Ectodermal cell (in vitro differentiated cells): ENCODE results near the gene ATG4B.

Experiments
- H3K27ac ChIP-seq: 2 replicates; pipeline ENCODE4 v1.7.0; 2013; ENCODE audit warnings: mild to moderate bottlenecking, low read depth, low read length; ENCODE audit not compliant: insufficient read depth, poor library complexity, severe bottlenecking
- H3K27me3 ChIP-seq: 2 replicates; pipeline ENCODE4 v1.7.0; 2013; ENCODE audit warnings: mild to moderate bottlenecking, low read length; ENCODE audit not compliant: insufficient read depth, control insufficient read depth, poor library complexity, severe bottlenecking
- H3K36me3 ChIP-seq: one replicate; pipeline ENCODE4 v1.7.0; 2013; ENCODE audit warnings: low read length; ENCODE audit not compliant: control insufficient read depth, insufficient read depth
- H3K4me1 ChIP-seq: one replicate; pipeline ENCODE4 v1.7.0; 2013; ENCODE audit warnings: low read length; ENCODE audit not compliant: control insufficient read depth, insufficient read depth
- H3K4me3 ChIP-seq: 2 replicates; pipeline ENCODE4 v1.7.0; 2013; ENCODE audit warnings: low read depth, low read length, control low read depth; ENCODE audit not compliant: insufficient read depth
- H3K9me3 ChIP-seq: 2 replicates; pipeline ENCODE4 v1.7.0; 2013; ENCODE audit warnings: mild to moderate bottlenecking, low read length, moderate library complexity; ENCODE audit not compliant: control insufficient read depth
- WGBS, 2 experiments: methylation state at CpG; one replicate each; pipeline ENCODE4 v1.1.7; 2013; ENCODE audit warnings: missing lambda C conversion rate in 2 of 2; 5-methylcytosine and 5-hydroxymethylcytosine counted together

The ATG4B gene

GRCh38 chr2:241612156-241613016 is 25.1 kb upstream of the ATG4B start:
- Histone ChIP-seq H3K27ac (no peak overlapping the region), H3K4me1 (peaks cover 6% of the 10 kb centered on the region), H3K27me3 (no peaks in the 10 kb centered on the region), H3K36me3 (no peaks in the 10 kb centered on the region), H3K9me3 (no peaks in the 10 kb centered on the region), H3K4me3 (no peak overlapping the region)
- 92 to 95% methylated on average over 19 of the region's 20 CpGs for WGBS, 2 experiments

DNA sequence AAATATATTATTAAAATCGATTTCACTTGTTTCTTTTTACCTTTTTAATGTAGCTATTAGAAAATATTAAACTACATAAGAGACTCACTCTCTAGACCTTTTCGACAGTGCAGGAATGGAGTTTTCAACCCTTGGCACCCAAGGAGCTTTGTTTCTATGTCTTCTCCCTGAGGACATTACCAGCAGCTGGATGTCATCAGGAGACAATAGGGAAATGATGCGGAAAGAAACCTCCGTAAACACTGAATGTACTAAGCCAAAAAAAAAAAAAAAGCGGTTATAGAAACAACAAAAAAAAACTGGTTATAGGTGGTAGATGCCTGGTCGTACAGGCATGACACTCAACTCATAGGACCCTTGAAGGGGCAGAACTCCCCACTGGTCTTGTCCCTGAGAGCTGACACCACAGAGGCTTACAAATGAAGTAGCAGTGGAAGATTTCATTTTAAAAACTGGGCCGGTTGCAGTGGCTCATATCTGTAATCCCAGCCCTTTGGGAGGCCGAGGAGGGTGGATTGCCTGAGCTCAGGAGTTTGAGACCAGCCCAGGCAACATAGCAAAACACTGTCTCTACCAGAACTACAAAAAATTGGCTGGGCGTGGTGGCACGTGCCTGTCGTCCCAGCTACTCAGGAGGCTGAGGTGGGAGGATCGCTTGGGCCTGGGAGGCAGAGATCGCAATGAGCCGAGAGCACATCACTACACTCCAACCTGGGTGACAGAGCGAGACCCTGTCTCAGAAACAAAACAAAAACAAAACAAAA is 24.3 kb upstream of the ATG4B start:
- no peak overlapping the region for H3K4me3 ChIP-seq
- no peaks in the 10 kb centered on the region for H3K27me3 ChIP-seq
- 88 to 92% methylated on average over 14 of the region's 15 CpGs for WGBS, 2 experiments
- peaks cover 6% of the 10 kb centered on the region for H3K4me1 ChIP-seq
- H3K9me3 ChIP-seq, result no peaks in the 10 kb centered on the region
- no peak overlapping the region for H3K27ac ChIP-seq
- H3K36me3 ChIP-seq, result no peaks in the 10 kb centered on the region

DNA sequence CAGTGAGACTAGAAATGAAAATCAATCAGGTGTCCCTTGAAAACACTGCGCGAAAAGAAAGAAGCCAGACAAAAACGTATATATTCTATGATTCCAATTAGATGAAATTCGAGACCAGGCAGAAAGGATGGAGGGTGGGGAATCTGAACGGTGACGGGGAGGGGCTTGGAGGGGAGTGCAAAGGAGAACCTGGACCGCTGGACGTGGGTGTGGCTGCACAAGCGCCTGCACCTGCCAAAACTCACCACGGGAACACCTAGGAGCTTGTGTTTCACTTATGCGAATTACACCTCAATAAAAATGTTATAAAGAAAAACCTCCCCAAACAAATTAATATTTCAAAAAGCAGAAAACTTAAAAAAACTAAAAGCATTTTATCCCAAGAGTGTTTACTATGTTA is 22.5 kb upstream of the ATG4B start:
- H3K36me3 ChIP-seq, result no peaks in the 10 kb centered on the region
- H3K4me3 ChIP-seq, result no peak overlapping the region
- 92 to 94% methylated on average over 11 of the region's 11 CpGs for WGBS, 2 experiments
- H3K27ac ChIP-seq, result no peak overlapping the region
- peaks cover 6% of the 10 kb centered on the region for H3K4me1 ChIP-seq
- no peaks in the 10 kb centered on the region for H3K27me3 ChIP-seq
- H3K9me3 ChIP-seq, result no peaks in the 10 kb centered on the region

GRCh38 chr2:241615522-241616052 is 21.9 kb upstream of the ATG4B start:
- H3K4me3 ChIP-seq, result no peak overlapping the region
- H3K27ac ChIP-seq, result no peak overlapping the region
- no peaks in the 10 kb centered on the region for H3K36me3 ChIP-seq
- peaks cover 6% of the 10 kb centered on the region for H3K4me1 ChIP-seq
- H3K9me3 ChIP-seq, result no peaks in the 10 kb centered on the region
- 92% methylated on average over 16 of the region's 16 CpGs for WGBS, 2 experiments
- H3K27me3 ChIP-seq, result no peaks in the 10 kb centered on the region

DNA sequence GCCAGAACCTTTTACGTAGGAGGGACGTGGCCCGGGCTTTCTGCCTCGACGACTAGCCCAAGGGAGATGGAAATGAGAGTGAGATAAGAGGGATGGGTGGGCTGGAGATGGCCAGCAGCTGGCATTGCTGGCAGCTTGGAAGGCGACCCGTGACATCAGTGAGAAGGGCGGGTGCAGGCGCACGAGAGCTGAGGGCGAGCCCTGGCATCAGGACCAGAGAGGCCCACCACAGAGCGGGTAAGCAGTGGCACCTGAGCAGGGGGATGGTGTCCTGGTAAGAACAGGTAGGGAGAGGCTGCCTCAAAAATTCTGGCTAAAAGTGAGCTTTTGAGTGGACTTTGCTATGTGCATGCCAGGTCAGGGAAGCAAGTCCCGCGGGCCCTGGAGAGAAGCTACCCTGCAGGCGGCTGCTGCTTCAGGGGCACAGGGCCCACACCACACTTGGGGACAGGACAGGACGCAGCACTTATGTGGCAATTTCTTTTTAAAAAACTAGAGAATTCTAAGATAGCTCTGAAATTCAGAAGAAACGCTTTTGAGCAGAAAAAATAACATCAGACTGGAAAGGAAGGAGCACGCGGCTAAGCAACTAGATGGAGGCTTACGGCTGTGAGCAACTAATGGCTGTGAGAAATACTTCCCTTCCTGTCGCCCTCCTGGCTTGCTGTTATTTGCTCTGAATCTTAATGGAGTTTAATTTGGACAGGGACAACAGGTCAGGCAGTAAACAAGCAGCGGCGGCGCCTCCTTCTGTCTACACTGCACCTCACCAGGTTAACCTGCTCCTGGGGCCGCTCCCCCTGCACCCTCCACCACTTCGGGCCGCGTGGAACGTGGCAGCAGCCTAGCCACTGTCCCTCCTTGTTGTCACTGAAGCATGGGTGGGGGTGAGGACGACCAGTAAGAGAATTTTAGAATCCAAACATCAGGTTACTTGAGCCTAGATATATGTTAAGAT is 21.0 kb upstream of the ATG4B start:
- 94 to 95% methylated on average over 30 of the region's 30 CpGs for WGBS, 2 experiments
- Histone ChIP-seq H3K27ac (no peak overlapping the region), H3K9me3 (no peaks in the 10 kb centered on the region), H3K36me3 (no peaks in the 10 kb centered on the region), H3K4me3 (no peak overlapping the region), H3K4me1 (peaks cover 6% of the 10 kb centered on the region), H3K27me3 (no peaks in the 10 kb centered on the region)

DNA sequence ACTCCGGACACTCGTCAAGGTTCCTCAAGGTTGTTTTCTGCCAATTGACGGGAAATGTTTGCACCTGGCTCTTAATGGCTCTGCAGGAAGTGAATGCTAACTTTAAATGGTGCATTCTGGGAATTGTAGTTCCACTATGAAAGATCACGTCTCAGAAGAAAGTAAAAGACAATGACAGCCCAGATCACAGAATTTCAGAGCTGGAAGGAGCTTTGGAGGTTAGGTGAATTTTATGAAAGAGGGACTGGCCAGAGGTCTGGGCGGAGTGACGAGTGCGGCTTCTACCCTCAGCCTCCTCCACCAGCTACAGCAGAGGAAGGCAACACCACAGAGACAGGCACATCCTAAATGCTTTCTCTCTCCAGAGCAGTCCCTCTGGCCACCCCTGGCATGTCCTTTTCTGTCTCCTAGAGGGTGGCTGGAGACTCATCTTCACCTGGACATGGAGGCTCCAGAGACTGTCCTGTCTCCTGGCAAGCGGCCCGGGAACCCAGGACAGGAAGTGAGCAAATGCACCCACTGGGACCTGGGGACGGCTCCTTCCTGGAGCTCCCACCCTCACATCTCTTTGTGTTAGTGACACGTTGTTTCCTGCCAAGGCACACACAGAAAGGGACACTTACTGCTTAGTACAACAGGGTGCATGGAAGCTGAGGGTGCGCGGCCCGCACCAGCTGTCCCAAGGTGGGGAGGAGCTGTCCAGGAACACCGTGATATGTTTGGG is 19.9 kb upstream of the ATG4B start:
- Histone ChIP-seq H3K4me3 (no peak overlapping the region), H3K9me3 (no peaks in the 10 kb centered on the region), H3K36me3 (no peaks in the 10 kb centered on the region), H3K27me3 (no peaks in the 10 kb centered on the region), H3K27ac (no peak overlapping the region), H3K4me1 (peaks cover 6% of the 10 kb centered on the region)
- WGBS, 2 experiments, result 77 to 81% methylated on average over 15 of the region's 15 CpGs

DNA sequence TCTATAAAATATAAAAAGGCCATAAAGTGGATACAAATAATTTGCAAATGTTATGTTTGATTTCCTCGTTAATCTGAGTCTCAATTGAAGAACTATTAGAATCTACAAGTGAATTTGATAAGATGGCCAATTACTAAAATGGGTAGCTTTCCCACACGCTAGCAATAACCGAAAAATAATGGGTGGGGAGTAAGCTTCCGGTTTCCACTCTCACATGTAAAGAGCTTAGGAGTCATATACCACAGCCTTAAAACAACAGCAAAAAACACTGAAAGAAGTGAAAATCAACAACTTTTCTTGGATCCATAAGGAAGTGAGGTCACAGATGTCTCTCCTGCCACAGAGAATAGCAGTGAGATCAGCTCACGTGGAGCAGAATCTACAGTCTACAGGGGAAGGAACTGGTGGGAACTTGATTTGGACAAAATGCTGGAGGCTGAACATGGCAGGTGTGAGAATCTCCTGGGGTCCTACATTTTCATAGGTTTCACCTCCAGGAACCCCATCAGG is 19.1 kb upstream of the ATG4B start:
- H3K27me3 ChIP-seq, result no peaks in the 10 kb centered on the region
- H3K9me3 ChIP-seq, result no peaks in the 10 kb centered on the region
- no peak overlapping the region for H3K27ac ChIP-seq
- H3K36me3 ChIP-seq, result no peaks in the 10 kb centered on the region
- 92 to 93% methylated on average over 5 of the region's 5 CpGs for WGBS, 2 experiments
- no peak overlapping the region for H3K4me3 ChIP-seq
- H3K4me1 ChIP-seq, result no peaks in the 10 kb centered on the region

DNA sequence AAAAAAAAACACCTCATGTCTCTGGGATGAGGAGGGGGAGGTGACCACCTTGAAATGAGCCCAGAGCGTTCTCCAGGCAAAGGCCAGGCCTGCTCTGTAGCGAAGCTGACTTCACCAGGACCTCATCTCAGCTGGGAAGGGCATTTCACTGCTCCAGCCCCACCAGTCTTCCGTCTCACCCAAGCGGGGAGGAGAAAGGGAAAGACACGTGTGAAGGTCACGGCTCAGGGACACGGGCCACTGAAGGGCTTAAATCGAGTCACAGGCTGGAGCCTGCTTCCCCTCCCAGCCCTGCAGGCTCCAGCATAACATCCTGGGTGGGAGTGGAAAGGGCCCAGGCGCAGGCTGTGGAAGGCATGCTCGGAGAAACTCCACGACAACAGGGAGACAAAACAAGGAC is 18.7 kb upstream of the ATG4B start:
- Histone ChIP-seq H3K27me3 (no peaks in the 10 kb centered on the region), H3K4me1 (no peaks in the 10 kb centered on the region), H3K9me3 (no peaks in the 10 kb centered on the region), H3K27ac (no peak overlapping the region), H3K4me3 (no peak overlapping the region), H3K36me3 (no peaks in the 10 kb centered on the region)
- WGBS, 2 experiments, result 94% methylated on average over 11 of the region's 11 CpGs
